Neural cell (in vitro differentiated cells): ENCODE data around the gene ARFGAP3. TPM values are rescaled to one million over a fixed set of nuclear protein-coding genes. Genes with fewer than 3 reads are reported as not detected.

Experiments used
- H2AFZ ChIP-seq: fragments of 200-600, 300-800 bp; sonication (generic), shearing (Covaris generic); 2 replicates; pipeline ENCODE4 v1.6.0; 2014; ENCODE audit warnings: low read depth, mild to moderate bottlenecking, antibody characterized with exemption, low read length, moderate library complexity
- H3F3A ChIP-seq: fragments of 200-600 bp; shearing (Covaris generic); 2 replicates; pipeline ENCODE4 v1.6.1; 2016; ENCODE audit warnings: mild to moderate bottlenecking, moderate library complexity, mixed read lengths, antibody characterized with exemption, low read length; ENCODE audit not compliant: insufficient read depth, poor library complexity, severe bottlenecking
- H3K27ac ChIP-seq: fragments of 200-600, 300-800 bp; sonication (generic), shearing (Covaris generic); 2 replicates; pipeline ENCODE4 v1.5.1; 2014; ENCODE audit warnings: mild to moderate bottlenecking, low read length, moderate library complexity
- H3K27me3 ChIP-seq: fragments of 300-800, 200-600 bp; sonication (generic), shearing (Covaris generic); 2 replicates; pipeline ENCODE4 v1.6.0; 2014; ENCODE audit warnings: mild to moderate bottlenecking, low read depth, low read length, moderate library complexity; ENCODE audit not compliant: insufficient read depth
- H3K36me3 ChIP-seq: fragments of 300-800, 200-600 bp; sonication (generic), shearing (Covaris generic); 2 replicates; pipeline ENCODE4 v1.5.1; 2014; ENCODE audit warnings: mild to moderate bottlenecking, antibody characterized with exemption, low read length, moderate library complexity; ENCODE audit not compliant: insufficient read depth
- H3K4me2 ChIP-seq: fragments of 300-800, 200-600 bp; sonication (generic), shearing (Covaris generic); 2 replicates; pipeline ENCODE4 v1.6.0; 2014; ENCODE audit warnings: mild to moderate bottlenecking, low read length
- H3K4me3 ChIP-seq: fragments of 300-800, 200-600 bp; sonication (generic), shearing (Covaris generic); 2 replicates; pipeline ENCODE4 v1.5.1; 2014; ENCODE audit warnings: mild to moderate bottlenecking, low read length, moderate library complexity
- H3K79me2 ChIP-seq: fragments of 200-600 bp; shearing (Covaris generic); replicated peaks from 2 replicates; pipeline ENCODE4 v1.6.0; 2014; ENCODE audit warnings: mild to moderate bottlenecking, low read length, moderate library complexity; ENCODE audit not compliant: insufficient read depth
- H3K9ac ChIP-seq: fragments of 300-800, 200-600 bp; sonication (generic), shearing (Covaris generic); 2 replicates; pipeline ENCODE4 v1.6.1; 2016; ENCODE audit warnings: mild to moderate bottlenecking, low read length, mixed read lengths
- H3K9me2 ChIP-seq: fragments of 200-600 bp; shearing (Covaris generic); 2 replicates; pipeline ENCODE4 v1.6.1; 2016; ENCODE audit warnings: mild to moderate bottlenecking, low read length, mixed read lengths; ENCODE audit not compliant: insufficient read depth
- H3K9me3 ChIP-seq: fragments of 200-600, 300-800 bp; sonication (generic), shearing (Covaris generic); 2 replicates; pipeline ENCODE4 v1.6.1; 2016; ENCODE audit warnings: mild to moderate bottlenecking, mixed run types, low read length, moderate library complexity, mixed read lengths
- H4K20me1 ChIP-seq: fragments of 200-600 bp; shearing (Covaris generic); 2 replicates; pipeline ENCODE4 v1.6.1; 2016; ENCODE audit warnings: mild to moderate bottlenecking, mixed run types; ENCODE audit not compliant: insufficient read depth
- CTCF ChIP-seq: fragments of 450-650 bp; IDR thresholded peaks from 2 replicates; pipeline ENCODE4 v1.5.1; 2014; ENCODE audit warnings: antibody characterized with exemption, mild to moderate bottlenecking, moderate library complexity; ENCODE audit not compliant: poor library complexity, severe bottlenecking
- EP300 ChIP-seq: fragments of 450-650 bp; conservative IDR thresholded peaks from 2 replicates; pipeline ENCODE4 v1.6.1; 2014; ENCODE audit warnings: antibody characterized with exemption, mild to moderate bottlenecking, moderate library complexity; ENCODE audit not compliant: poor library complexity, severe bottlenecking
- EZH2 ChIP-seq: fragments of 200-600, 300-800 bp; shearing (Covaris generic), sonication (generic); IDR thresholded peaks from 2 replicates; pipeline ENCODE4 v1.6.1; 2014; ENCODE audit warnings: antibody characterized with exemption, low read length, borderline replicate concordance, mild to moderate bottlenecking; ENCODE audit not compliant: insufficient read depth, poor library complexity, severe bottlenecking
- MXI1 ChIP-seq: fragments of 450-650 bp; conservative IDR thresholded peaks from 2 replicates; pipeline ENCODE4 v1.6.1; 2014; ENCODE audit warnings: antibody characterized with exemption, mild to moderate bottlenecking; ENCODE audit not compliant: poor library complexity, severe bottlenecking
- POLR2AphosphoS5 ChIP-seq: IDR thresholded peaks from 2 replicates; pipeline ENCODE4 v1.6.1; 2012
- RAD21 ChIP-seq: fragments of 450-650 bp; conservative IDR thresholded peaks from 2 replicates; pipeline ENCODE4 v1.6.1; 2014; ENCODE audit warnings: antibody characterized with exemption, mild to moderate bottlenecking, moderate library complexity
- REST ChIP-seq: IDR thresholded peaks from 2 replicates; pipeline ENCODE4 v1.6.1; 2012; ENCODE audit warnings: borderline replicate concordance
- SMC3 ChIP-seq: fragments of 450-650 bp; conservative IDR thresholded peaks from 2 replicates; pipeline ENCODE4 v1.6.1; 2014; ENCODE audit warnings: antibody characterized with exemption, mild to moderate bottlenecking, moderate library complexity; ENCODE audit not compliant: poor library complexity
- TAF1 ChIP-seq: IDR thresholded peaks from 2 replicates; pipeline ENCODE4 v1.6.1; 2012; ENCODE audit warnings: low read depth
- polyA plus RNA-seq: library from polyadenylated mRNA; depleted of rRNA; stranded (reverse); fragments of >200 nt; gene quantifications from 2 replicates; pipeline ENCODE4 v1.2.3, GENCODE V29; 2014

The ARFGAP3 gene
- polyA plus RNA-seq, 1 donor from 2014 or later, result 80.7 TPM

GRCh38 chr22:42799061-42799460 is 58.0 kb downstream of the ARFGAP3 start:
- H3K27ac ChIP-seq, result no peak overlapping the region
- no peaks in the 10 kb centered on the region for H3F3A ChIP-seq
- TF ChIP-seq EP300 (no peak), RAD21 (no peak), EZH2 (no peak), REST (no peak), TAF1 (no peak), POLR2AphosphoS5 (no peak), CTCF (no peak), SMC3 (no peak), MXI1 (no peak)
- H4K20me1 ChIP-seq, result no peaks in the 10 kb centered on the region
- H3K9me2 ChIP-seq, result no peaks in the 10 kb centered on the region
- no peak overlapping the region for H3K9ac ChIP-seq
- no peak overlapping the region for H2AFZ ChIP-seq
- H3K27me3 ChIP-seq, result no peaks in the 10 kb centered on the region
- no peaks in the 10 kb centered on the region for H3K9me3 ChIP-seq
- H3K36me3 ChIP-seq, result peaks cover 15% of the 10 kb centered on the region
- no peak overlapping the region for H3K4me2 ChIP-seq
- H3K79me2 ChIP-seq, result no peaks in the 10 kb centered on the region
- H3K4me3 ChIP-seq, result no peak overlapping the region

- Histone ChIP-seq H3K9me3 (no peaks in the 10 kb centered on the region), H3F3A (no peaks in the 10 kb centered on the region), H4K20me1 (no peaks in the 10 kb centered on the region), H3K36me3 (peaks cover 15% of the 10 kb centered on the region), H3K4me2 (no peak overlapping the region), H3K4me3 (no peak overlapping the region), H2AFZ (no peak overlapping the region), H3K9ac (no peak overlapping the region), H3K27me3 (no peaks in the 10 kb centered on the region), H3K27ac (no peak overlapping the region), H3K9me2 (no peaks in the 10 kb centered on the region), H3K79me2 (no peaks in the 10 kb centered on the region)
- TF ChIP-seq CTCF, result no peak
- no peak for TF ChIP-seq TAF1
- TF ChIP-seq EZH2, result no peak
- TF ChIP-seq RAD21, result no peak
- no peak for TF ChIP-seq EP300
- TF ChIP-seq REST, result no peak
- TF ChIP-seq POLR2AphosphoS5, result no peak
- no peak for TF ChIP-seq MXI1
- no peak for TF ChIP-seq SMC3
Measured at GRCh38 chr22:42797011-42797410, 60.1 kb downstream of the ARFGAP3 start.
